Bone marrow (tissue), 2 donors: ENCODE measurements around the gene SLC26A6.

ENCODE experiments used
- DNase-seq, 2 donors: peaks; one replicate each; lab custom pipeline; 2025; lab: John Stamatoyannopoulos, UW

The SLC26A6 gene

GRCh38 chr3:48635222-48636021 lies at the start of gene SLC26A6:
Gene SLC26A6 (minus strand): TSS chr3:48635461. CDS start chr3:48635393, 68 bp downstream.
- peak; percentile 86 to 88 for DNase-seq

- DNase-seq = peak in 1 of 2 donors; percentile 10
Observed at GRCh38 chr3:48684480-48685143, 49.4 kb upstream of the SLC26A6 start.

GRCh38 chr3:48684054-48684349 lies 48.7 kb upstream of the SLC26A6 start:
- no peak for DNase-seq

GRCh38 chr3:48682786-48683185 lies 47.5 kb upstream of the SLC26A6 start:
- no peak for DNase-seq

GRCh38 chr3:48681974-48682610 lies 46.8 kb upstream of the SLC26A6 start:
- DNase-seq = no peak

DNA sequence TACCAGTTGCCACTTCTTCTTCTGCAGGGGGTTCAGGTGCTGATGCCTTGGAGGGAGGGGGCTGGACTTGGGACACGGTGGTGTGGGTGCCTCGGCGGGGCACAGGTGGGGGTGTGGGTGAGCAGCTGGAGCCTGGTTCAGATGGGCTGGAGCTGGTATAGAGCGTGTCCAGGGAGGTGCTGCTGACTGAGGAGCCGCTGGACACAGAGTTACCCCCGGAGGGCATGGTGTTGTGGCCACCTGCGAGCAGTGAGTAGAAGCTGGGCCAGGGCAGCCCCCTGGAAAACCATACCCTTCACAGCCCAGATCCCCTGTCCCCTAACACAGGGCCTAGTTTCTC lies 46.2 kb upstream of the SLC26A6 start:
- DNase-seq = no peak

DNA sequence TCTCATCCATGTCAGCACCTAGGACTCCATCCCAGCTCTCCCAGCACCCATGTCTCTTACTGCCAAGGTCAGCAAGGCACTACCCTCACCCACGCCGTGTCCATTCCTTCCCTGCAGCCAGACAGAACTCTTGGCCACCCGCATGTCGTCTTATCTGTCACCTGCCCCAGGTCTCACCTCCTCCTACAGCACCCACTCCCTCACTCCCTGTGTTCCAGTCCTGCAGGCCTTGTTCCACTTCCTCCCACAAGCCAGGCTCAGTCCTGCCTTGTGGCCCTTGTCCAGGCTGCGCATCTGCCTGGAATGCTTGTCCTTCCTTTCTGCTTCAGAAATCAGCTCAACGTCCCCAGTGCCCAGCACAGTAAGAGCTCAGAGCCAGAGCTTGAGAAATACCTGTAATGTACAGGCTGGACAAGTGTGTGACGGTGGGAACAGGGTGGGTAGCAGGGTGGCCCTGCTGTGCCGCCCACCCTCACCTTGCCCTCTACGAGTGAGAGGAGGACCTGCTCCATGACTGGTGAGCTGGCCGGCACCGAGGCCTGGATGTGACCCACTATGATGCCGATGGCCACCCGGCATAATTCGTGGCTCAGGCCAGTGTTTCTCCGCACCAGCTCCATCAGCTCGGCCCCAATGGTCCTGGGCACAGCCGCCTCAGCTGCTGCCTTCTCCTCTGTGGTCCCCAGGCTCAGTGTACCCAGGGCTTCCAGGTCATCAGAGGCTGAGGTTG lies 45.7 kb upstream of the SLC26A6 start:
- DNase-seq = no peak

- peak in 1 of 2 donors; percentile 50 for DNase-seq
Observed at GRCh38 chr3:48679411-48680391, 44.4 kb upstream of the SLC26A6 start.

- DNase-seq = no peak
Observed at GRCh38 chr3:48678566-48679380, 43.5 kb upstream of the SLC26A6 start.

DNA sequence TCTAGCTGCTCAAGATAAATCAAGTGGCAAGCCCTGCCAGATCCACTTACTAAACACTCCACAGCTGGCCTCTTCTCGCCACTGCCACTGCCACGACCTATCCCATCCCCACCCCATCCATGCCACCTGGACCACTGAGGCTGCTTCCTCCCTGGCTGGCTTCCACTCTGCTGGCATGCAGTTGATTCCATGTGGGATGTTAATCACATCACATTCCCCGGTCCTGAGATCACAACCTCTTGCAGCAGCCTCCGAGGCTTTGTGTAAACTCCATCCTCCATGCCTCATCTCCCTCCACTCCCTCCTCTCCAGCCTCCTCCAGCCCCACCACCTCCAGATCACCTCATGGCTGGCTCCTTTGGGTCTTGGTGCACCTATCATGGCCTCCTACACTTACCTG lies 42.8 kb upstream of the SLC26A6 start:
- DNase-seq = no peak

DNA sequence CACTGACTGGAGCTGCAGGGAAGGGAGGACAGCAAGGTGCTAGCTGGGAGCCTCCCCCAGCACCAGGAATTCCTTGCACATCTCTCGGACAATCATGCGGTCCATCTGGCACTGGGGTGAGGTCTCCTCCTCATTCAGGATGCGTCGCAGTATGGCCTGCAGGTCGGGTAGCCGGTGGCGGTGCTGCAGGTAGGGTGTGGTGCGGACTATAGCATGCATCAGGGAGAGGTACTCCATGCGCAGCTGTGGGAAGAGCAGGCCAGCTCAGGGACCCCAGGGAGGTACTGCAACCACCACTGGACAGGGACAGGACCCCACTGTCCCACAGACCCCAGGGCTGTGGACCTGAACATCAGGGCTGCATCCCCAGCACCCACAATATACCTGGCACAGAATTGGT lies 39.2 kb upstream of the SLC26A6 start:
- no peak for DNase-seq

GRCh38 chr3:48672522-48672921 lies 37.3 kb upstream of the SLC26A6 start:
- no peak for DNase-seq

GRCh38 chr3:48664929-48665328 lies 29.7 kb upstream of the SLC26A6 start:
- DNase-seq = no peak

- no peak for DNase-seq
Observed at GRCh38 chr3:48664313-48664644, 29.0 kb upstream of the SLC26A6 start.

- DNase-seq = peak; percentile 40 to 86
Observed at GRCh38 chr3:48663489-48664312, 28.4 kb upstream of the SLC26A6 start.

DNA sequence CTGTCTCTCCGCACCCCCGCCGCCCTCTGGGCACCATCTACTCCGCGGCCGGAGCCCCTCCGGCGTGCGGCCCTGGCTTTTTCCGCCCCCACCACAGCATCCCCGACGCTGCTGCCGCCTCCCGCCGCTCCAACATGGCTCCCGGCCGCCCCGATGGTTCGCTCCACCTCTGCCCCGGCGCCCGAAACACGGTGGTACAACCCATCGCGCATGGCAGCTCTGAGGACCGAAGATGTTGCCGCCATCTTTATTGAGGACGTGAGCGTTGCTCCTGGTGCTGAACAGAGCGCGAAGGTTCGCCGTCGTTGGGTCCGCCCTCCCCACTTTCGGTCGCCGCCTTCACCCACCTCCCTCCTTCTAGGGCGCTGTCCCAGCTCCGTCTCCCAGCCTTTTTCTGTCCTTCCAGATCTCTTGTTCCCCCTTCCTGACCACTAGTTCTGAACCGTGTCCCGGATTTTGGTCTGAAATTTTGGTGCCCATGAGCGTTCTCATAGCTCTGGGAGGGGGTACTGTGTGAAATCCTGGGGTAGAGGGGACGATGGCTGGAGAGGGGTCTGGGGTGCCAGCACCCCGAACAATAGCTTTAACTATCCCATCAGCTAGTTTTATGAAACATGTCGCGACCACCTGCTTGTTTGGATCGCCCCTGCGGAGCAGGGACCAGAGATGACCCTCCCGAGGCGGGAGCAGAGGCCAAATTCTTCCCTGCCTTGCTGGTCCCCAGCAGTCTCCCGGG lies 27.7 kb upstream of the SLC26A6 start, which contains the start of gene CELSR3:
CELSR3 (minus strand) TSS at position 134 of the 736 bp plus-strand sequence. CDS start 252 bp downstream, outside the sequence.
- no peak for DNase-seq

DNA sequence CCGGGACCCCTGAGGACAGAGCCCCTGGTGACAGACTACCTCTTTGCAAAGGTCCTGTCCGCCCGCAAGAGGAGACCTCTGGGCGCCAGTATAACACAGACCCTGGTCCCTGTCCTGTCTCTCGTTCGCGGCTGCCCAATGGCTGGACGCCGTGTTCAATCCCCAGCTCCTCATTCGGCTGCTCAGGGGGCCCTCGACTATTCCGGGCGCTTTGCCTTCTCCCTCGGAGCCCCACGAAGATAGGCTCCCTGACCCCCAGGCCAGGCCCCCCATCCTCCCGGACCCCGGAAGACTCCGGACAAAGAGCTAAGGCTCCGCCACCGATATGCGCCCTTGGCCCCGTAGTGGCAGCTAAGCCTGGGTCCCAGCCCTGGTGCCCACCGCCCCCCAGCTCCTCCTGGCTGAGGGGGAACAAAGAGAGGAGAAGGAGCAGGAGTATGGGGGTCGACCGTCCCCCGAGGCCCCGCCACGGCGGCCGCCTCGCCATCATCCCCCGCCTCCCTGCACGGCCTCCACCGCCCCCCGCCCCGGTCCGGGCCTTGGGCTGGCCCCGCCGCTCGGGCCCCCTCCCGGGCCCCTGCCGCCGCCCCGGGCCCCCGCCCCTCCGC lies 27.0 kb upstream of the SLC26A6 start:
- no peak for DNase-seq

DNA sequence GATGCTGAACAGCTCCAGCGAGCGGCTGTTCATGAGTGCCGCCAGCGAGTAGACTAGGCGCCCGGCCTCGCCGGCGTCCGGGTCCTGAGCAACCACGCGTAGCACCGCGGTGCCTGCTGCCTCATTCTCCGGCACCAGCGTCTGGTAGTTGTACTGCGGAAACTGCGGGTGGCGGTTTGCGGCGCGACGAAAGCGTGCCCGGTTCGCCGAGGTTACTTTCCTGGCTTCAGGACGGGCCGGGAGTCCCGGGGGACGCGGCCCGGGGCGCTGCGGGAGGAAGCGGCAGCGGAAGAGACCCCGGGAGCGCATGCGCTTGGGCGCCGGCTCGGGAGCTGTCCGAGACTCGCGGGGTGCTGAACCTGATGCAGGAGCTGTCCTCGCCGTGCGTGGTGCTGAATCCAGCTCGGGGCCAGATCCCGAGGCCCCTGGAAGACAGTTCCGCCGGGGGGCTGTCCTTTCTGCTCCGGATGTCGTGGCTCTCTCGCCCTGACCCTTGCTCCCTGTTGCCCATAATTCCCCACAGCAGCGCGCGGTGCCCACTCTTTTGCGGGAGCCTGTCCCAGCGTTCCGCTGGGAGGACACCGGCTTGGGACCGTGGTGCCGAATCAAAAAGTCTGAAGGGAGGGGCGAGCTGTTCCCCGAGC lies 26.4 kb upstream of the SLC26A6 start:
- peak; percentile 3 to 38 for DNase-seq
